NCI-H1694 treated with DMSO at 0.1 percent for 48 hours (cell line): ENCODE data around the gene CXADR.
A peak's percentile ranks its signal among the peaks of the same experiment; 100 is the strongest.
"Not testable (repeated sequence)": the region's sequence is repeated elsewhere in the genome, so short reads cannot be mapped to it uniquely, and the experiment has no call there.

ENCODE experiments used
- DNase-seq: peaks from one replicate; lab custom pipeline; 2025; lab: John Stamatoyannopoulos, UW

Gene CXADR

DNA sequence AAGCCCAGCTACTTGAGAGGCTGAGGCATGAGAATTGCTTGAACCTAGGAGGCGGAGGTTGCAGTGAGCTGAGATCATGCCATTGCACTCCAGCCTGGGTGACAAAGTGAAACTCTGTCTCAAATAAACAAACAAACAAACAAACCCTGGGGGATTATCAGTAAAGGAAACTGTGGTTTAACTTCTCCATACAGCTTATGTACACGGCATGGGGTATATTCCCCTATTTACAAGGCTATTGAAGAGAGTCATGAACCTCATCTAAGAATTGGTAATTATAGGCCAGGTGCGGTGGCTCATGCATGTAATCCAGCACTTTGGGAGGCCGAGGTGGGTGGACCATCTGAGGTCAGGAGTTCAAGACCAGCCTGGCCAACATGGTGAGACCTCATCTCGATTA lies 9.9 kb upstream of the CXADR start:
- not testable (repeated sequence) for DNase-seq

DNA sequence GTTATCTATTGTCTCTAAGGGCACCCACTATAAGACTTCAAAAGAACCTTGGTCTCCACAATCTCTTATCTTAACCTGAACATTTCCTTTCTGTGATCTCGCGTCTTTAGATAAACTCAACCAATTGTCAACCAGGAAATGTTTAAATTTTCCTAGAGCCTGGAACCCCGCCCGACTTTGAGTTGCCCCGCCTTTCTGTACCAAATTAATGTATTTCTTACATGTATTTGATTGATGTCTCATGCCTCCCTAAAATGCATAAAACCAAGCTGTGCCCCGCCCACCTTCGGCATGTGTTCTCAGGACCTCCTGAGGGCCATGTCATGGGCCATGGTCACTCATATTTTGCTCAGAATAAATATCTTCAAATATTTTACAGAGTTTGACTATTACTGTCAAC lies 5.9 kb upstream of the CXADR start:
- DNase-seq, result no peak

DNA sequence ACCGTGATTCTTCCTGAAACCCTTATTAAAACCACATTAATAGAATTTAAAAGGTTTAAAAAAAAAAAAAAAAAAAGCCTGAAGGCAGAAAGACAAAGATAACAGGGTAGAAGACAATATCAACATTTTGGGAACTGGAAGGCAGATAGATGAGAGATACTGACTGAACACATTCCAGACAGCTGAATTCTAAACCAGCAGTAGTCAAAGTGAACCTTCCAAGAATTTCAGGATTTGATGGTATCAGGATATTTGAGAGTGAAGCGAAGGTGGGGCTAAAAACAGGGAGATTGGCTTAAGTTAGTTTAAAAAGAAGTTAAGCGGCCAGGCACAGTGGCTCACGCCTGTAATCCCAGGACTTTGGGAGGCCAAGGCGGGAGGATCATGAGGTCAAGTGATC lies 5.3 kb upstream of the CXADR start:
- no peak for DNase-seq

DNA sequence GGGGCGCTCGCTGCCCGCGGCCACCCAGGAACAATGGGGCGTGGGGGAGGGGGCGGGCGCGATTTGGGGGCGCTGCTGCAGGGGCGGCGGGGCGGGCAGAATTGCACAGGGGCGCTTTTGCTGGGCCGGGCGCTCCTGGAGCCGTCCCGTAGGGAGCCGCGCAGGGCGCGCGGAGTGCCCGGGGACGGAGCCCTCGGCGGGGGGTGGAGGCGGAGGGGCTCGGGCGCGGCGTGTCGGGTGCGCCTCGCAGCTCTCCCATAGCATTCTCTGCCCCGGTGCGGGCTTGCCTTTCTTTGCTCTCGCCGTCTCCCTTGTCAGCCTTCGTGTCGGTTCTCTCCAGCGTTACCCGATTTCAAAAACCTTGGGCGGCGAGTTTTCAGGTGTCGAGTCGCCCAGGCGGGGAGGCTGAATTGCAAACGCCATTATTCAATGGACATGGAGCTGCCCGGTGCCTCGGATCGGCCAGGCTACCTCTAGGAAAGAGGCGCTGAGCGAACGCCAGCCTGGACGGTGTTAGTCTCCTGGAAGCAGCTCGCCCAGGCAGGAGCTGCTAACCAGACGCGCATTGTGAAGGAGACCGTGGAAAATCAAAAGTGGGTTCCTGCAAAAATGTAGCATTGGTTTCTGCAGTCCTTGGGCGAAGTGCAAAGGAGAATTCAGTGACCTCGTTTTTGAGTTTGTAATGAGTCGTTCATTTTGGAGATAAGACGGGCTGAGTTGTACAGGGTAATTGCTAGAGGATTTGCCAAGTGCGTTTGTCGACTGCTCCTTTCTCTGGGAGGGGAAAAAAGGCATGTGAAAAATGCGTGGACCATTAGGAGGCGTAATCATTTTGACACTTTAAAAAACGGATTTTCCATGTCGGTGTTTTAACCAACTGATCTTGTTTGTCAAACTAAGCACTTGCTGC lies 626 bp downstream of the CXADR start:
- DNase-seq, result peak; percentile 45

DNA sequence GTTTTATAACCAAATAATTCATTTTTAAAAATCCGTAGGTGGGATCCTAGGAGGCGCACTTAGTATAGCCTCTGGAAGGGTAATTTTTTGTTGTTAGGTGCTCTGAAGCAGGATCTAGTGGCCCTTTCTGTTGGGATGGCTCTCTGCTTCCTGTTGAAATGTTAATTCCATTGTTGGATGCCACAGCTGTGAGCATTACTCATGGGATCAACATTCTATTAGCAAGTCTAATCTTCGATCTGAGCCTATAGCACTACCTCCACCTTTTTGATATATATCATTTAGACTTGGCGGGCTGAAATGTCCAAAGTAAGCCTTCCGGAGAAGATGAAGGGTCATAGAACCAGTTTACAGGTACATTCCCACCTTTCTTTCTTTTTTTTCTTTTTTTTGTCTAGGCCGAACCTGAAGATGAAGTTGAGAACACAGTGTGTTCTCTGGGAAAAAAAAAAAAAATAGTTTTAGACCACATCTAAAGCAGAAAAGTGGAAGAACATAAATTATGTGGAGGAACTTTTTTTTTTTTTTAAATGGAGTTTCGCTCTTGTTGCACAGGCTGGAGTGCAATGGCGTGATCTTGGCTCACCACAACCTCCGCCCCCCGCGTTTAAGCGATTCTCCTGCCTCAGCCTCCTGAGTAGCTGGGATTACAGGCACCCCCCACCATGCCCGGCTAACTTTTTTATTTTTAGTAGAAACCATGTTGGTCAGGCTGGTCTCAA lies 1.4 kb downstream of the CXADR start:
- DNase-seq, result no peak

DNA sequence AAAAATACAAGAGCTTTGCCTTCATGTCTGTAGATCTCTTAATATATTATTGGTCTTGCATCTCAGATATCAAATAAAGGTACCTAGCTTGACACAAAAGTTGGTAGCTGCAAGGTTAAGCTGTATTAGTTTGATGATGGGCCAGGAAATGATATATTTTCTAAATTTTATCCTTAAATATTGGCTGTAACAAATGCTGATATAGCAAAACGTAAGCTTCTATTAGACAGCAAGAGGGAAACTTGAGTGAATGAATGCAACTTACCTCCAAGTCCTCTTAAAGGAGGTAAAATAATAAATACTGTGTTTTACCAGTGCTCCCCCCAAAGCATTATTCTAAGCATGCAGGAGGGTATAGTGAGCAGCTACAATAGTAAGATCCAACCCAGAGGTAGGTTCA lies 4.2 kb downstream of the CXADR start:
- DNase-seq, result not testable (repeated sequence)

DNA sequence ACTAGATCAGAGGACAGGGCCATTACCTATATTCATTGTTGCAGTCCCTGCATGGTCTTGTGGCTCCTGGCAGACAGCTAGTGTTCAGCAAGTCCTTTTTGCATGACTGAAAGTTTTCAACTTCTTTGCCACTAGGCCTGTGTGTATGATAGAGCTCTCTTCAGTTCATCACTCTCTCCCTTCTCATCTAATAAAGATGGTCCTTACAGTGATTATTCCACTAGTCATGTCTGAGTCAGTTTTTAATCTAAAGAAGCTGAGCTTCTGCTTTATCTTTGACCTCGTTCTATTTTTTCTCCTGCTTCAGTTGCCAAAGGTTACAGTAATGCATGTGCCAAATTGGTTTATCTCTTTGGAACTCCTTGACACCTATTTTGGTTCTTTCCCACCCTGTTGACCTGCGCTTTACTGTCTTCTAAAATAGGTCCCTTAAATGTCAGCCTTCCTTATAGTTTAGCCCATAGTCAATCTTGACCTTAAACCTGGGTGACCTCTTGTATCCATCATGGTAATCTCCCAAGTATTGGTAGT lies 6.4 kb downstream of the CXADR start:
- DNase-seq, result no peak

DNA sequence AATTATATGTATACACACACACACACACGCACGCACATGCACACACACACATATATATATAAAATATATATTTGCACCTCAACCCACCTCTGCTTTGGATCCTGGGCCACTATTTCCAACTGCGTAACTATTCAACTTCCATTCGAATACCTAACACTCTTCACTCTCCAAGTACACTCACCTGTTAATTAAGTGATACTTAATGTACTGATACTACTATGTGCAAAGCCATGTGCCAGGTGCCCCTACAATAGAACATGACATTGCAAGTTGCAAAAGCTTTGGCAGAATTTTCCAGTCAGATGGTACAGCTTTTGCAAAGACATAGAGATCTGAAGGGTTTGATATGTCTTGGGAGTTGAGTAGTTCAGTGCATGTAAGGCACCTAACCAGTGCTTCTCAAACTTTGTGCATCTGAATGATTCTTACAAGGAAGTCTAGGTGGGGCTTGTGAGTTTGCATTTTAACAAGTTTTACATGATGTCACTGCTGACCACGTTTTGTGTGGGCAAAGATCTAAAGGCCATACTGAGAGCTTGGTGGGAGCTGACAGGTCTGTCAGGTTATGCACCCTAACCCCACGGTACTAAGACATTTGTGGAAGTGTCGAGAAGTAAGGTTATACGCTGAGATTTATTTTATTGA lies 7.2 kb downstream of the CXADR start:
- no peak for DNase-seq

DNA sequence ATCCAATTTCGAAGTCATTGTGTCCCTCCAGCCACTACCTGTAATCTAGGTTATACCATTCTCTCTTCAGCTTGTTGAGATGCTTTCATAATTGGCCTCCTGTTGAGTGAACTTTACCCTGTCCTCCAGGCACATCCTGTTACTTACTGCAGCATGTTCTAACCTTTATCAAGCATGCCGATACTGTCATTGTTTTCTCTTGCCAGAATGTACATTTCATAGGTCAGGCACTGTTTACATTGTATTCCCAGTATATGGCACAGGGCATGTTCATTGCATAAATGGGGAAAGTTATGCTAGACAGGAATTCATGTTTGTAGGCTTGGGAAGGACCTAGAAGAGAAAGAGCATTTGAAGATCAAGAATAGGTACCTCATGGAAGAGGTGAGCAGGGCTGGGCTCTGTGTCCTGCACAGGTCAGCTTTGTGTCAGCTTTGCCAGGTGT lies 10.2 kb downstream of the CXADR start:
- DNase-seq, result no peak

DNA sequence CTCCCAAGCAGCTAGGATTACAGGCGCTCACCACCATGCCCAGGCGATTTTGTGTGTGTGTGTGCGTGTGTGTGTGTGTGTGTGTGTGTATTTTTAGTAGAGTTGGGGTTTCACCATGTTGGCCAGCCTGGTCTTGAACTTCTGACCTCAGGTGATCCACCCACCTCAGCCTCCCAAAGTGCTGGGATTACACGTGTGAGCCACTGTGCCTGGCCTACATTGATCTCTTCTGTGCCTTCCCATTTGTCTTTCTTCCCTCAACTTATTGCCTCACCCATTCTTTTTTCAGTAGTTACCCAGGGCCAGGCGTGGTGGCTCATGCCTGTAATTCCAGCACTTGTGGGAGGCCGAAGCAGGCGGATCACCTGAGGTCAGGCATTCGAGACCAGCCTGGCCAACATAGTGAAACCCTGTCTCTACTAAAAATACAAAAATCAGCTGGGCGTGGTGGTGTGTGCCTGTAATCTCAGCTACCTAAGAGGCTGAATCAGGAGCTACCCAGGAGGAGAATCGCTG lies 11.2 kb downstream of the CXADR start:
- DNase-seq, result not testable (repeated sequence)

DNA sequence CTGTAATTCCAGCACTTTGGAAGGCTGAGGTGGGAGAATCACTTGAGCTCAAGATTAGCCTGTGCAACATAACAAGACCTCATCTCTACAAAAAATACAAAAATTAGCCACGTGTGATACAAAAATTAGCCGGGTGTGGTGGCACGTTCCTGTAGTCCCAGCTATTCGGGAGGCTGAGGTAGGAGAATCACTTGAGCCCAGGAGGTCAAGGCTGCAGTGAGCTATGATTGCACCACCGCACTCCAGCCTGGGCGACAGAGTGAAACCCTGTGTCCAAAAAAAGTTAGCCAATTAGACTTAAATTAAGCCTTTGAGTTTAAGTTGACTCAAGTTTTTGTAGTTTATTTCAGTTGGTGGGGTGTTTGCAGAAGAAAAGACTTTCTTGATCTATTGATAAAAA lies 11.8 kb downstream of the CXADR start:
- DNase-seq, result no peak

DNA sequence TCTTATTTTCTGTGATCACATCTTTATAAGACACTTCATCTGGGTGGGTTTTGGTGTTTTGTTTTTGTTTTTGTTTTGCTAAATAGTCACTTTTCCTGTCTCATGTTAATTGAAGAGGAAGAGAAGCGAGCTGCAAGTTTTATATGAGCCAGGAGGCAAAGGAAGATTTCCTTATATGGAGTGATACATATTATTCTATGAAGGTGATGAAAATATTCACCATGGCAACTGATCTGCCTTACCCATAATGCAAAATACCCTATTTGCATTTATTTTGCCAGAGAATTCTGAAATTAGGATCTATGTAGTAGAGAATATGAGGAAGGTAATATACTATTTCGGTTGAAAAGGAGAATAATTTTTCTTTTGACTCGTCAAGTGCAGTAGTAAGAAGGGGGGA lies 13.9 kb downstream of the CXADR start:
- no peak for DNase-seq

DNA sequence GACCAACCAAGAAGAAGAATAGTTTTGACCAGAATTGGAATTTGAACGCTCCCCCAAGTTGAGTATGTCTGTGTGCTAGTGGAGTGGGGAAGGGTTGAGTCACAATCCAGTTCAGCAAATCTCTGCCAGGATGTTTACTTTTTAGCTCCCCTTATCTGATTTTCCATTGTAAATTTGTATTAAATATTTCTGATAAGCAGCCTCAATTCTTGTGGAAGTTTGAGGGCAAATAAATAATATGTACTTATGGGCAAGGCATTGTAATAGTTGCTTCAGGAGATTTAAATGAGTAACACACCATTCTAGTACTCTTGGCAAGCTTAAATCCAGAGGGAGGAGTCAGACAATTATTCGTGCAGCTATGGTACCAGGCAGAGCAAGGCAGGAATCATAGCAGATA lies 14.4 kb downstream of the CXADR start:
- no peak for DNase-seq

DNA sequence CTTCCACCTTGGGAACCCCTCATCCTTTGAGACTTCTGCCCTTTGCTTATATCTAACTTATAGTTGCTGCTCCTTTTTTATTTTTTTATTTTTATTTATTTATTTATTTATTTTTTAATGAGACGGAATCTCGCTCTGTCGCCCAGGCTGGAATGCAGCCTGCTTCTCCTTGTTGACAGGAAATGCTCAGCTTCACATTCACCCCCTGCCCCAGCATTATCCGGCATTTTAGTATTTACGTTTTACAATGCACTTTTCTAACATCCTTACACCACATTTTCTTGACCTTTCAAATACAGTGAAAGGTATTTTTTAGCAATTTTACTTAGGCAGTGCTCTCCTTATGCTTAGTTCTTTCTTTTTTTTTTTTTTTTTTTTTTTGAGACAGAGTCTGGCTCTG lies 14.9 kb downstream of the CXADR start:
- no peak for DNase-seq

DNA sequence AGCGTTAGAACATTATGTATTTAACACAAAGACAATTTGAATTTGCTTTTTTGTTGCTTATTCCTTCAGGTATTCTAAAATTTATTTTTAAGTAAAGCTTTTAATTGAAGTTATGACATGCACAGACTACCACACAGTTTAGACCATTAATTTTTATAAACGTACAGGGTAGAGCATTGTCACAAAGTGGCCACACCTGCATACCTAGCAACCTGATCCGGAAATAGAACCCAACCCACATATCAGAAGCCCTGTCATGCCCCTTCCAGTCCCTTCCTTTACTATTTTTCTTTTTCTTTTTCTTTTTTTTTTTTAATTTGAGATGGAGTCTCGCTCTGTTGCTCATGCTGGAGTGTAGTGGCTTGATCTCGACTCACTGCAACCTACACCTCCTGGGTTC lies 16.8 kb downstream of the CXADR start:
- DNase-seq, result no peak

DNA sequence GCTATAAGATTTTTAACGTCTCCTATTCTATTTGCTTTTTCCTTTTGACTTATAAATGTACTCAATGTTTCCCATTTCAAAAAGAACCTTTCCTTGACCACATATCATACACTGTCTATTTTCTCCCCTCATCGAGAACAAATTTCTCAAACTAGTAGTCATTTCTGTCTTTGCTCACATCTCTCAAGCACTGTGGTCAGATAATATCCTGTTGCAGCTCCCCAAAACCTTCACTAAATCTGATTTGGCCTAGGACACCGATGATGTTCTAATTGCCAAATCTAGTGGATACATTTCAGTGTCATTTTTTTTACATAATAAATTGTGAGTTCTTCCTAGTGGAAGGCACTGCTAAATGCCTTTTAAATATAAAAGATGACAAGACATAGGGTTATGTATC lies 19.4 kb downstream of the CXADR start:
- no peak for DNase-seq

DNA sequence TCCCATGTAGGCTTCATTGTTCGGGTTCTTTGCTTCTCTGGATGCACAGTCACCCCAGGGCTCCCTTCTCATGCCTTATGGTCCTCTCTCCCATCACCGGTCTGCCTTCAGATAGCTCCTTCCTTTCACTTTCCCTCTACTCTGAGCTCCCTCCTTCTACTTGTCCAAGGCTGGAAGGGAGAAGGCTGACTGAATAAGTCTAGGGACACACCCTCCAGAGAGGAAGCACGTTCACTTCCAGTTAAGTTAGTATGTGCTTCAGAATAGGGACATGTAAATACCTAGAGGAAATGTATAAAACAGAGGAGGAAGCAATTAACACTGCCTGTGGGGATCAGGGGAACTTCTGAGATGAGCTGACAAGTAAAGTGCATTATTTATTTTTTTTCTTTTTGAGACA lies 23.5 kb downstream of the CXADR start:
- DNase-seq, result no peak

DNA sequence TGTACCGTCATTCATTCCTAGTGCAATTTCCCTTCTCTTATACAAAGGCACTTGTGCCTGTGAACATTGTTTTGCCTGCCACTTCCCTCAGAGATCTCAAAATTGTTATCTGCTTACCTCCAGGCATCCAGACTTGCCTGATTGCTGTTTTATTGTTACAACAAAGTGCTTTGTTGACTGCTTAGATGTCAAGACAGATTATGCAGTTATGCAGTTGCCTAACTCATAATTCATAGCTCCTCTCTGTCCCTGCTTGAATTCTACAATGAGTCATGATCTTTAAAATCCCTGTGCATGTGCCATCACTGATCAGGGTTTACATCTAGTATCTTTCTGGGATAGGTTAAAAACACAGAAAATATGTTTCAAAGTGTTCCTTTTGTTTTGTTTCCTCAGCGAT lies 24.5 kb downstream of the CXADR start:
- DNase-seq, result no peak

DNA sequence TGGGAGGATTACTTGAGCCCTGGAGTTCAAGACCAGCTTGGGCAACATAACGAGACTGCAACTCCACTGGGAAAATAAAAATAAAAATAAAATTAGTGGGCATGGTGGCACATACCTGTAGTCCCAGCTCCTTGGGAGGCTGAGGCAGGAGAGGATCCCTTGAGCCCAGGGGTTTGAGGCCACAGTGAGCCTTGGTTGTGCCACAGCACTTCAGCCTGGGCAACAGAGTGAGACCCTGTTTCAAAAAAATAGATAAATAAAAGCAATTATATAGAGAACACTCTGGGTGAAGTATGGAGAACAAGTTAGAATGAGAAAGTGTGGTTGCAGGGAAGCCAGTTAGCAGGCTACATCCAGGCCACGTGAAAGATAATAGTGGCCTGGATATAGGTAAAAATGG lies 25.7 kb downstream of the CXADR start:
- no peak for DNase-seq

DNA sequence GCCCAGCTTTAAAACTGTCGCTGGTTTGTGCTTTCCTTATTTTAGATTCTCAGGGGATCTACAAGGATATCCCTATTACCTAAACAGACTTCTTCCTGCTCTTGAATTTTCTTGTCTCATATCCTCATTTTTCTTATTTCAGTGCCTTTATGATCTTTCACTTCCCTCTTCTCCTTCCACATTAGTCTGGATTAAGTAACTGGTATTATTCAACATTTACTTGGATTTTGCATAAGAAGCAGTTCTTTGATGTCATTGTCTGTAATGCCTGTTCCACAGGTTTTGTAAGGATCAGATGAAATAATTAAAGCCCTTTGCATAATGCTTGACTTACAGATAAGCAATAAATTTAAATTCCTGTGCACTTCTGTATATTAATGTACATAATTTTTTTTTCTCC lies 26.5 kb downstream of the CXADR start:
- DNase-seq, result no peak

DNA sequence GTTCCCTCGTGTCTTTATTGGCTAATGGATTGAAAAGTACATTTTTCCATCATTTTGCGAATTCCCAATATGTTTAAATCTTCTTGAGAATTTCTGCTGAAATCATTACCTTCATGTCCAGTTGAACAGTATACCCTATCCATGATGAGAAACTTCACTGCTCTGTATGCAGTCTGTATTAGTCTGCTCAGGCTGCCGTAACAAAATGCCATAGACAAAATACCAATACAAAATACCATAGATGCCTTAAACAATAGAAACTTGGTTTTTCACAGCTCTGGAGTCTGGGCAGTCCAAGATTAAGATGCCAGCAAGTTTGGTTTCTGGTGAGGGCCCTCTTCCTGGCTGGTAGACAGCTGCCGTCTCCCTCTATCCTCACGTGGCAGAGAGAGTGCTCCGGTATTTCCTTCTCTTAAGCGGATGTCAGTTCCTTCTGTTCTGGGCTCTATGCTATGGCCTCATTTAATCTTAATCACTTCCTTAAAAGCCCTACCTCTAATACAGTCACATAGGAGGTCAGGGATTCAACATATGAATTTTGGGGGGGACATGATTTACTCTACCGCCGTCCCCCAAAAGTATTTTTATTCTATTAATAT lies 27.0 kb downstream of the CXADR start:
- DNase-seq, result no peak

DNA sequence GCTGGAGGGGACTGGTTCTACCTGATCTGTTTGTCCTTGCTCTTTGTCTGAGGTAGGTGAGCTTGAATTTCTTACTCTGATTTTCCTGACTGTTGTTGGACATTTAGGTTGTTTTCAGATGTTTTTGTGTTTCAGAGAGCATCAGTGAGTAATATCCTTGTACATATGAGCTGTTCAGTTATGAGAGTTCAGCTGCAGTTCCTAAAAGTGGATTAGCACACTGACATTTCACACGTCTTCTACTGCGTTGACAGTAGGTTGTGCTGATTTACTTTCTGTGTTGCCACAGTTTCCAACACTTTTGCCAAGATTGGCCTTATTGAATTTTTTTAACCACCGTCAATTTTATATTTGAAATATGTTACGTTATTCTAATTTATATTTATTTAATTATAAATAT lies 27.7 kb downstream of the CXADR start:
- DNase-seq, result no peak
